Measurements from ENCODE around the gene IMPA2. TPM values are rescaled to one million over a fixed set of nuclear protein-coding genes. Genes with fewer than 3 reads are reported as not detected.
A peak's percentile ranks its signal among the peaks of the same experiment; 100 is the strongest.
"Not testable (repeated sequence)": the region's sequence is repeated elsewhere in the genome, so short reads cannot be mapped to it uniquely, and the experiment has no call there.

Gene IMPA2
- 31.8 TPM for total RNA-seq
- long read RNA-seq, partial matches to known transcripts = 1 of 11 reads
- long read RNA-seq, other reads (novel, unspliced or antisense) = 4 of 11 reads

- DNase-seq (ENCODE audit: low spot score) = peak; percentile 99
These were observed at the start of gene IMPA2 for GRCh38 chr18:11981192-11981542. IMPA2 (plus strand) TSS chr18:11981507; CDS start chr18:11981670, 163 bp downstream.

- no peak for DNase-seq (ENCODE audit: low spot score)
These were observed 48.9 kb upstream of the IMPA2 start for GRCh38 chr18:11932393-11932792.

GRCh38 chr18:11937874-11938478 lies 43.3 kb upstream of the IMPA2 start:
- no peak for DNase-seq (ENCODE audit: low spot score)

GRCh38 chr18:11940956-11941355 lies 40.4 kb upstream of the IMPA2 start:
- DNase-seq (ENCODE audit: low spot score) = no peak

GRCh38 chr18:11943551-11943950 lies 37.8 kb upstream of the IMPA2 start:
- DNase-seq (ENCODE audit: low spot score) = no peak

- DNase-seq (ENCODE audit: low spot score) = no peak
These were observed 37.1 kb upstream of the IMPA2 start for GRCh38 chr18:11944252-11944651.

- DNase-seq (ENCODE audit: low spot score) = no peak
These were observed 36.5 kb upstream of the IMPA2 start for GRCh38 chr18:11944786-11945185.

GRCh38 chr18:11945834-11946659 lies 35.3 kb upstream of the IMPA2 start:
- not testable (repeated sequence) for DNase-seq (ENCODE audit: low spot score)

- DNase-seq (ENCODE audit: low spot score) = no peak
These were observed 34.6 kb upstream of the IMPA2 start for GRCh38 chr18:11946756-11947155.

- peak; percentile 95 for DNase-seq (ENCODE audit: low spot score)
These were observed 33.8 kb upstream of the IMPA2 start for GRCh38 chr18:11947214-11948191.

GRCh38 chr18:11948852-11949523 lies 32.3 kb upstream of the IMPA2 start:
- no peak for DNase-seq (ENCODE audit: low spot score)

- DNase-seq (ENCODE audit: low spot score) = no peak
These were observed 30.5 kb upstream of the IMPA2 start for GRCh38 chr18:11950824-11951223.

- DNase-seq (ENCODE audit: low spot score) = no peak
These were observed 29.9 kb upstream of the IMPA2 start for GRCh38 chr18:11951390-11951851.

GRCh38 chr18:11953113-11953512 lies 28.2 kb upstream of the IMPA2 start:
- no peak for DNase-seq (ENCODE audit: low spot score)

- no peak for DNase-seq (ENCODE audit: low spot score)
These were observed 25.9 kb upstream of the IMPA2 start for GRCh38 chr18:11955239-11956029.

GRCh38 chr18:11956371-11957308 lies 24.7 kb upstream of the IMPA2 start:
- DNase-seq (ENCODE audit: low spot score) = no peak

GRCh38 chr18:11957636-11958035 lies 23.7 kb upstream of the IMPA2 start:
- DNase-seq (ENCODE audit: low spot score) = no peak

- not testable (repeated sequence) for DNase-seq (ENCODE audit: low spot score)
These were observed 21.7 kb upstream of the IMPA2 start for GRCh38 chr18:11959651-11960050.
